SHP77 (cell line): ENCODE measurements around the gene S1PR1.

Experiments
- DNase-seq, 2 experiments: peaks; one replicate each; lab custom pipeline; 2025; lab: John Stamatoyannopoulos, UW

Gene S1PR1

GRCh38 chr1:101280049-101280592, 43.3 kb downstream of the S1PR1 start:
- DNase-seq = no peak

DNA sequence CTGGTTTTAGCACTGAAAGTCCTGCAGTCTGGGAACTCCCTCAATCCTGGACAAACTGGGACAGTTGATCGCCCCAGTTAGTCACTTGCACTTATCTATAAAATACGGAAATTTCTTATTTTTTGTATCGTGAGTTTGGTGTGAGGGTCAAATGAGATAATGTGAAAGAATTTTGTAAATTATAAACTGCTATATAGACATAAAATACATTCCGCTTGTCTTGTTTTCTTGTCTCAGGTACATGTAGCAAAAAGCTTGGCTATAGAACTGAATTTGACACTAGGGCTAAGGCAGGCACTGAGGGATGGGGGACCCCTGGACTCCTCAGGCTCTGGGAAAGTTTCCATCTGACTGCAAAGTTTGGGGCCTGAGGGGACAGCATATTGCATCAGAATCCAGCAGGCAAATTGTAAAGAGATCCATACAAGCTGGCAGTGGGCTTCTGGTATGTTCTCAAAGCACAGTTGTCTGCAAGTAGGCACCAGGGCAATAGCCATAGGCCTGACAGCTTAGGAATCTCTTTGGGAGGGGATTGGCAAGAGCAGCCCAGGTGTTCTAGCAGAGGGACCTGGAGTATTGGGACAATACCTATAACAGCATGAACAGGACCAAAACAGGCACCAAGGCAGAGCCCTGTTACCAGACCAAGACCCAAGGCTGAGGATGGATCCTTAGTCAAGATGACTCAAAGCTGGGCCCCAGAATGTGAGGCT, 44.3 kb downstream of the S1PR1 start:
- no peak for DNase-seq

GRCh38 chr1:101281751-101282150, 44.9 kb downstream of the S1PR1 start:
- DNase-seq = no peak

DNA sequence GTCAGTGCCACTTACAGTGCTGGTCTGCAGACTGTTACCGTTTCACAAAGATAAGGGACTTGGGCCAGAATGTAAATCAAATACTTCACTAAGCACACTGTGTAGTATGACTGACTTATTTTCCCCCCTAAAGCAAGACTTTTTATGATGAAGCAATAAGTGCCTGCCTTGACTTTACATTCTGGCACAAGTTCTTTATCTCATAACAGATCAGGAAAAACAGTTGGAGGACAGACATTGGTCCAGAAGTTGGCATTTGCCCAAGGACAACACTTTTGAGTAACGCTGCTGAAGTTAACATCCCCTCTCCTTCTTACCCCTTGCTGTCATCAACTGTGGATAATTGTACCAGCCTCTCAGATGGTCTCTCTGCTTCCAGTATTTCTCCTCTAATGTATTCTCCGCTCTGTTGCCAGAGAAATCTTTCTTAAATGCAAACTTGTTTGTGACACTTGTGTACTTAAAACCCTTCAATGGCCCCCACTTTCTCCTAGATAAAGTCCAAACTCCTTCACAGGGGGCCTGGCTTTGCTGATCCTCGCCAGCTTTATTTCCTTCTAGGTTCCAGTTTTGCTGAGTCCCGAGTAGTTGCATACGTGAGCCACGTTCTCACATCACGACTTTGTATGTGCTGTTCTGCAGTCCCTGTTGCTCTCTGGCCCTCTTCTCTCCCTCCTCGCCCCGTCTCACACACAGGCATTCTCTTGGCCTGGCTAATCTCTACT, 45.7 kb downstream of the S1PR1 start:
- DNase-seq = no peak

DNA sequence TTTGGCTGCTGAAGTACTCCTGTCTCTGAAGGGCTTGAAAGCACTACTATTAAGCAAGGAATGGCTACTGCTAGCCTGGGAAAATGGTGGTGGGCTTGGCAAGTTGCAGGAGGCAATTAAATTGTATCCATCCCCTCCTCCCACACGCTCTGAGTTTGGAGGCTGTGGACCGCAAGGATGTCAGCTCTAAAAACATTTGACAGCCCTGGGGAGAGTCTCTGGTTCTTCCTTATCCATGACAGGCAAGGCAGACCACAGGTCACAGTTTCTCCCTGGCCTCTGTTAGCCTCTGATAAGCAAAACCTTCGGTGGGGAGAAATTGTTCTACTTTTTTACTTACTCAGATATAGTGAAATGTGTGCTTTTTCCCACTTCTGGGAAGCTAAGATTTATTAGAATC, 46.6 kb downstream of the S1PR1 start:
- no peak for DNase-seq

DNA sequence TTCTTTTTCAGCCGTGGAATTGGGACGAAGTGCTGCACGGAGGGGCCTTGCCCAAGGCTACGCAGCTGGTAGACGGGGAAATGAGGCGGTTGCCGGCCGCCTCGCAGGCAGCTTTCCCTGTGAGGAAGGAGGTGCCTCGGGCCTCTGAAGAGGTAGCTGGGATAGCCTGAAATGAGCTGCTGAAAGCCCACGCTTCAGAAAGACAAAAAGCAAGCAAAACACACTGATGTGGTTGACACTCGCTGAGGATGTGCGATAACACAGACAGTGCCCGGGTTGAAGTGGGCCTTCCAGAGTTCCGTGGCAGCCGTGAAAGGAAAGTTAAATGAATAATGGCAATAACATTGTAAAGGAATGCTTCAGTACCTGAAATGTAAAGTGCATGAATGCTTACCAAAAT, 47.2 kb downstream of the S1PR1 start:
- no peak for DNase-seq

DNA sequence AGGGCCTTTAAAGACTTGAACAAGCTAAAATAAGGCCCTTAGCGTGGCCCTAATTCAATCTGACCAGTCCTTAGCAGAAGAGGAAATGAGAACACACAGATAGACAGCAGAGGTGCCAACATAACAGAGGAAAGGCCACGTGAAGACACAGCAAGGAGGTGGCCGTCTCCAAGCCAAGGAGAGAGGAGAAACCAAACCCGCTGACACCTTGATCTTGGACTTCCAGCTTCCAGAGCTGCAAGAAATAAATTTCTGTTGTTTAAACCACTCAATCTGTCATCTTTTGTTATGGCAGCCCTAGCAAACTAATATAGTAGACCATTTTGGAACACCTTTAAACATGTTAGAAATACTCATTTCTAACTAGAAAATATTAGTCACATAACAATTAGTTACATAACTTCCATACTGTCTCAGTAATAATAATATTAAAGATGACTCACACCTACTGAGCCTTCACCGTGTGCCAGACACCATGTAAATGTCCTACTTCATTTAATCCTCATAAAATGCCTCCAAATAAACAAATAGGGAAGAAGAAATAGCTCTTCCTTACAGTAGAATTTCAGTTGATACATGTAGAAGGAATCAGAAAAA, 47.9 kb downstream of the S1PR1 start:
- no peak for DNase-seq

DNA sequence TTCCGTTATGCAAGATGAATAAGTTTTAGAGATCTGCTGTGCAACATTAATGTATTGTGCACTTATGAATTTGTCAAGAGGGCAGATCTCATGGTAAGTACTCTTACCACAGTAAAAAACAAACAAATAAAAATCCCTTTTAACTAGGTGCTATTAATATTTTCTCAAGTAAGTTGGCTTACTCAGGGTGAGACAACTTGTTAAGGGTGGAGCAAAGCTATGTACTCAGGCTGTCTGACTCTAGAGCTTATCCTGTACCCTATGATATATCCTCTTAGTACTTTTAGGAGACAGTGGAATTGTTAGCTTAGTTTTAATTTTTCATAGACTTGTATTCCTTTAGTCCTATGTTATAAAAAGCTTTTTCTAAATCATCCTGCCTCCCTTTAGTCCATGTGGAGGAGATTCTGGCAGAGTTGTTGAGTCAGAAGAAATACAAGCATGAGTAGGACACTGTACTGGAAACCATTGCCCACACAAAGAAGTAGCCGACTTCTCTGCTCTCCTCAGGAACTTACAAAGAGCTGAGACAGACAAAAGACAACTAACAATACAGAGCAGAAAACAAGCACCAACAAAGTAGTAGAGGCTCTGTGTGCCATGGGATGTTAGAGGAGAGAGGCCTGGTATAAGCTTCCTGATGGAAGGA, 49.2 kb downstream of the S1PR1 start:
- no peak for DNase-seq

GRCh38 chr1:101288491-101288944, 51.7 kb downstream of the S1PR1 start:
- peak; percentile 46 for DNase-seq

DNA sequence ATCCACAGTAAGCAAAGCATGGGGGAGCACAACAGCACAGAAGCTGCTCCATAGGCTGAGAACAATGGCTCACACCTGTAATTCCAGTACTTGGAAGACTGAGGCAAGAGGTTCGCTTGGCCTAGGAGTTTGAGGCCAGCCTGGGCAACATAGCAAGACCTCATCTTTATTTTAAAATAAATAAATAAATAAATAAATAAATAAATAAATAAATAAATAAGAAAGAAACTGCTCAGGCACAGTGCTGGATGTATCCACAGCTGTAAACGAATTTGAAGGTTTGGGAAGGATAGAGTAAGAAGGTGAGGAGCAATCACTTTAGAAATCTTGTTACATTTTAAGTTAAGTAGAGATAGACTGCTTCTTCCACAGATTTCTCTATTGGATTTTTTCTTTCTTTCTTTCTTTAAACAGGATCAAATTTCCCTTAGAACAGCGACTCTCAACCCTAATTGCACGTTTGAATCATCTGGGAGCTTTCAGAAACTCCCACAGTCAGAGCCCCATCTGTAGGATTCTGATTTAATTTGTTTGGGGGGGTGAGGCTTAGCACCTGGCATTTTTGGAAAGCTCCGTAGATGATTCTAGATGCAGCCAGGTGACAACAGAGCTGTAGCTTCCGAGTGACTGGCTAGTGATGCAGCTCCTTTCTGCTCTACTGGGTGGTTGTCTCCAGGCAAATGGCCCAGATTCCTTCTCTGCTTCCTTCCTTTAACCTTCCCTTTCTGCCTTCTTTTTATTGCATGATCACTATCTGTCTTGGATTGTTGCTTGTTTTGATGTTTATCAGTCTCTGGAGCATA, 53.5 kb downstream of the S1PR1 start:
- no peak for DNase-seq
